Right atrium auricular region (tissue), 2 donors: ENCODE results near the gene IL17A. TPM values are rescaled to one million over a fixed set of nuclear protein-coding genes. Genes with fewer than 3 reads are reported as not detected.

Experiments
- DNase-seq: peaks from one replicate; pipeline ENCODE4 v3.0.0-alpha.2; 2019; ENCODE audit warnings: low spot score
- H3K27ac ChIP-seq, 2 donors: fragments of 200-600 bp; sonication (generic); 1 replicate in 1 of 2; 2 replicates in 1 of 2; pipeline ENCODE4 v1.5.1; 2016 to 2019
- H3K27me3 ChIP-seq, 2 donors: fragments of 200-600 bp; sonication (generic); one replicate each; pipeline versions ENCODE4 v1.5.1 to v1.6.0; 2017 to 2019
- H3K36me3 ChIP-seq: fragments of 200-600 bp; sonication (generic); one replicate; pipeline ENCODE4 v1.5.1; 2016
- H3K4me1 ChIP-seq, 2 donors: fragments of 200-600 bp; sonication (generic); one replicate each; pipeline versions ENCODE4 v1.5.1 to v1.6.0; 2017 to 2019
- H3K4me3 ChIP-seq, 2 donors: fragments of 200-600 bp; sonication (generic); 1 replicate in 1 of 2; 2 replicates in 1 of 2; pipeline ENCODE4 v1.5.1; 2017 to 2019; ENCODE audit warnings: mild to moderate bottlenecking in 1 of 2, moderate library complexity in 1 of 2
- H3K9me3 ChIP-seq, 2 donors: fragments of 200-600 bp; sonication (generic); one replicate each; pipeline ENCODE4 v1.5.1; 2019
- CTCF ChIP-seq, 2 donors: fragments of 200-600 bp; sonication (generic); IDR thresholded peaks; one replicate each; pipeline ENCODE4 v1.5.1; 2019; ENCODE audit warnings: antibody characterized with exemption in 2 of 2
- total RNA-seq, 2 donors: library from RNA; depleted of rRNA; stranded (reverse); fragments of >200 nt; gene quantifications; one replicate each; pipeline ENCODE4 v1.1.0, GENCODE V29; 2016

IL17A gene
- total RNA-seq, 2 donors from 2014 or later: not detected

- no peak for TF ChIP-seq CTCF (IDR thresholded peaks at IDR 0.05)
Measured at GRCh38 chr6:52217761-52218160, 31.6 kb downstream of the IL17A start.

GRCh38 chr6:52221302-52221701 lies 35.1 kb downstream of the IL17A start:
- Histone ChIP-seq H3K4me3 (no peak overlapping the region), H3K36me3 (no peaks in the 10 kb centered on the region), H3K27ac (no peak overlapping the region), H3K4me1 (no peaks in the 10 kb centered on the region), H3K9me3 (no peaks in the 10 kb centered on the region), H3K27me3 (no peaks in the 10 kb centered on the region)
- TF ChIP-seq CTCF (IDR thresholded peaks at IDR 0.05): no peak
- DNase-seq: no peak

More at GRCh38 chr6:52217761-52218160, 31.6 kb downstream of the IL17A start:
- DNase-seq: no peak
- Histone ChIP-seq H3K36me3 (no peaks in the 10 kb centered on the region), H3K4me1 (no peaks in the 10 kb centered on the region), H3K9me3 (no peaks in the 10 kb centered on the region), H3K27ac (no peak overlapping the region), H3K4me3 (no peak overlapping the region), H3K27me3 (no peaks in the 10 kb centered on the region)

- DNase-seq: no peak
- no peak overlapping the region for H3K4me3 ChIP-seq
- H3K4me1 ChIP-seq: no peaks in the 10 kb centered on the region
- H3K36me3 ChIP-seq: no peaks in the 10 kb centered on the region
- H3K27ac ChIP-seq: no peak overlapping the region
- no peaks in the 10 kb centered on the region for H3K9me3 ChIP-seq
- H3K27me3 ChIP-seq: no peaks in the 10 kb centered on the region
- TF ChIP-seq CTCF (IDR thresholded peaks at IDR 0.05): no peak
Measured at GRCh38 chr6:52227495-52227894, 41.3 kb downstream of the IL17A start.

DNA sequence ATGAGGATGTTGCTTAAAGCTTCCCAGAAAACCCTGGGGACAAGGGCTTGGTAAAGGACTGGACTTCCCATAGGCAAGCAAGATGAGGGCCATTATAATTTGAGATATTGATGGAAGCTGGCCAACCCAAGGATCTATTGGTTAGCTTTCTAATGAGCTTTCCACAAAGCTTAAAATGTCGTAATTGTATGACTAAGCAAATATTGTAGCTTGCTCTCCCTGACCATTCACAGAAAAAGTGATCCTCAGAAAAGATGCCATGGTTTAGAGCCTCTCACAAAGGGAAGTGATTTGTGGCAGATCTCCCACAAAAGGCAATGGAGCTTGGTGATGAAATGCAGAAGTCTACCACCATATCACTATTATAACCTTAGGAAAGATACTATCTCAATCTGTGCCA lies 44.5 kb downstream of the IL17A start:
- Histone ChIP-seq H3K27me3 (no peaks in the 10 kb centered on the region), H3K9me3 (no peaks in the 10 kb centered on the region), H3K4me1 (no peaks in the 10 kb centered on the region), H3K27ac (no peak overlapping the region), H3K36me3 (no peaks in the 10 kb centered on the region), H3K4me3 (no peak overlapping the region)
- TF ChIP-seq CTCF (IDR thresholded peaks at IDR 0.05): no peak
- DNase-seq: no peak

GRCh38 chr6:52231406-52232127 lies 45.4 kb downstream of the IL17A start:
- no peak for TF ChIP-seq CTCF (IDR thresholded peaks at IDR 0.05)
- H3K9me3 ChIP-seq: no peaks in the 10 kb centered on the region
- no peak overlapping the region for H3K4me3 ChIP-seq
- H3K36me3 ChIP-seq: no peaks in the 10 kb centered on the region
- H3K4me1 ChIP-seq: no peaks in the 10 kb centered on the region
- no peak overlapping the region for H3K27ac ChIP-seq
- no peak for DNase-seq
- no peaks in the 10 kb centered on the region for H3K27me3 ChIP-seq

DNA sequence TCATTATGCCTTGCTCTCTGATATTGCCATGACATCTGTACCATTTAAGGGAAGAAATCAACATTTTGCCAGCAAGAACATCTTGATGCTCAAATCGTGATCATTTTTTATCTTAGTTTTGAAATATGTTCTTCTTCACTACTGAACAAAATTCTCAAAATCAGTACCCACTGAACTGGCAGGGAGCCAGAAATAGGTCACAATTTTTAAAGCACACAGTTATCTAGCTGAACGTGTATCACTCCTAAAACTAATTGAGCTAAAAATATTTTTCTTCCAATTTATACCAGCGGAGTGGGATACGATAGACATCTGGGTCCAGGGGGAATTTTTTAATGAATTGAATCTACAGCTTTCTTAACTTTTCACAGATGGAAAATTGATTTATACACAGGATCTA lies 46.8 kb downstream of the IL17A start:
- H3K27me3 ChIP-seq: no peaks in the 10 kb centered on the region
- H3K4me1 ChIP-seq: no peaks in the 10 kb centered on the region
- no peaks in the 10 kb centered on the region for H3K9me3 ChIP-seq
- H3K27ac ChIP-seq: no peak overlapping the region
- no peak overlapping the region for H3K4me3 ChIP-seq
- DNase-seq: no peak
- no peak for TF ChIP-seq CTCF (IDR thresholded peaks at IDR 0.05)
- H3K36me3 ChIP-seq: no peaks in the 10 kb centered on the region
